Right lobe of liver (tissue), 4 donors: ENCODE data around the gene SPOP.

Source experiments
- CTCF ChIP-seq, 4 donors: fragments of 200-600 bp in 3 of 4; fragments of 450-650 bp in 1 of 4; IDR thresholded peaks; one replicate each; pipeline versions ENCODE4 v1.5.1 to v1.8.0; 2016 to 2022; ENCODE audit warnings: antibody characterized with exemption in 4 of 4, mild to moderate bottlenecking in 2 of 4
- POLR2A ChIP-seq: fragments of 450-650 bp; IDR thresholded peaks from one replicate; pipeline ENCODE4 v1.6.1; 2017; ENCODE audit warnings: antibody characterized with exemption, mild to moderate bottlenecking
- donor health status: DM: no; HTN: no; CAD: no.
- donor health status: DM: no; HTN: no; CAD: no.
- donor health status: DM: no; HTN: yes; CAD: no.

GRCh38 chr17:49610883-49611584 is 66.9 kb downstream of the SPOP start:
- TF ChIP-seq CTCF (IDR thresholded peaks at IDR 0.05) (no peak), POLR2A (no peak)
